ENCODE results near the gene SMAP1.

GRCh38 chr6:70874181-70874913 lies 206.7 kb downstream of the SMAP1 start:
- TF ChIP-seq, protein P1, sequence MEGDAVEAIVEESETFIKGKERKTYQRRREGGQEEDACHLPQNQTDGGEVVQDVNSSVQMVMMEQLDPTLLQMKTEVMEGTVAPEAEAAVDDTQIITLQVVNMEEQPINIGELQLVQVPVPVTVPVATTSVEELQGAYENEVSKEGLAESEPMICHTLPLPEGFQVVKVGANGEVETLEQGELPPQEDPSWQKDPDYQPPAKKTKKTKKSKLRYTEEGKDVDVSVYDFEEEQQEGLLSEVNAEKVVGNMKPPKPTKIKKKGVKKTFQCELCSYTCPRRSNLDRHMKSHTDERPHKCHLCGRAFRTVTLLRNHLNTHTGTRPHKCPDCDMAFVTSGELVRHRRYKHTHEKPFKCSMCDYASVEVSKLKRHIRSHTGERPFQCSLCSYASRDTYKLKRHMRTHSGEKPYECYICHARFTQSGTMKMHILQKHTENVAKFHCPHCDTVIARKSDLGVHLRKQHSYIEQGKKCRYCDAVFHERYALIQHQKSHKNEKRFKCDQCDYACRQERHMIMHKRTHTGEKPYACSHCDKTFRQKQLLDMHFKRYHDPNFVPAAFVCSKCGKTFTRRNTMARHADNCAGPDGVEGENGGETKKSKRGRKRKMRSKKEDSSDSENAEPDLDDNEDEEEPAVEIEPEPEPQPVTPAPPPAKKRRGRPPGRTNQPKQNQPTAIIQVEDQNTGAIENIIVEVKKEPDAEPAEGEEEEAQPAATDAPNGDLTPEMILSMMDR (IDR thresholded peaks at IDR 0.05 in 4 of 5, conservative IDR thresholded peaks at IDR 0.05 in 1 of 5) = no peak
- no peak for TF ChIP-seq POLR2A (IDR thresholded peaks at IDR 0.05)
